BE2C (cell line): ENCODE results near the gene HGD.

Experiments
- DNase-seq: peaks from one replicate; pipeline ENCODE4 v3.0.0-alpha.2; 2020
- H3K27me3 ChIP-seq: fragments of 250-450 bp; sonication (Bioruptor Pico); 2 replicates; pipeline ENCODE4 v1.5.1; 2020; ENCODE audit warnings: mild to moderate bottlenecking
- H3K36me3 ChIP-seq: fragments of 250-450 bp; sonication (Bioruptor Pico); 2 replicates; pipeline ENCODE4 v1.5.1; 2020; ENCODE audit warnings: mild to moderate bottlenecking
- H3K4me1 ChIP-seq: fragments of 250-450 bp; sonication (Bioruptor Pico); 2 replicates; pipeline ENCODE4 v1.5.1; 2020
- H3K4me3 ChIP-seq: 2 replicates; pipeline ENCODE4 v1.5.1; 2011; ENCODE audit warnings: low read depth, low read length
- H3K9me3 ChIP-seq: fragments of 250-450 bp; sonication (Bioruptor Pico); 2 replicates; pipeline ENCODE4 v1.5.1; 2020
- CTCF ChIP-seq: IDR thresholded peaks from 2 replicates; pipeline ENCODE4 v1.5.1; 2012; ENCODE audit warnings: mild to moderate bottlenecking, low read depth, low read length

The HGD gene

GRCh38 chr3:120652896-120653545 is 29.0 kb downstream of the HGD start:
- H3K4me3 ChIP-seq, result no peak overlapping the region
- no peaks in the 10 kb centered on the region for H3K27me3 ChIP-seq
- no peaks in the 10 kb centered on the region for H3K9me3 ChIP-seq
- no peaks in the 10 kb centered on the region for H3K36me3 ChIP-seq
- TF ChIP-seq CTCF, result no peak
- no peak for DNase-seq
- H3K4me1 ChIP-seq, result peaks cover 11% of the 10 kb centered on the region

- Histone ChIP-seq H3K36me3 (no peaks in the 10 kb centered on the region), H3K4me3 (no peak overlapping the region), H3K27me3 (no peaks in the 10 kb centered on the region), H3K9me3 (no peaks in the 10 kb centered on the region), H3K4me1 (peaks cover 11% of the 10 kb centered on the region)
- TF ChIP-seq CTCF, result no peak
- DNase-seq, result peak; percentile 80
These were observed 29.8 kb downstream of the HGD start for GRCh38 chr3:120652281-120652680.

- no peak for TF ChIP-seq CTCF
- Histone ChIP-seq H3K4me3 (no peak overlapping the region), H3K27me3 (no peaks in the 10 kb centered on the region), H3K4me1 (peaks cover 11% of the 10 kb centered on the region), H3K36me3 (no peaks in the 10 kb centered on the region), H3K9me3 (no peaks in the 10 kb centered on the region)
- no peak for DNase-seq
These were observed 31.7 kb downstream of the HGD start for GRCh38 chr3:120650311-120650710.

GRCh38 chr3:120649830-120650233 is 32.2 kb downstream of the HGD start:
- Histone ChIP-seq H3K4me3 (no peak overlapping the region), H3K4me1 (peaks cover 11% of the 10 kb centered on the region), H3K36me3 (no peaks in the 10 kb centered on the region), H3K9me3 (no peaks in the 10 kb centered on the region), H3K27me3 (no peaks in the 10 kb centered on the region)
- no peak for DNase-seq
- TF ChIP-seq CTCF, result no peak

GRCh38 chr3:120648290-120648689 is 33.7 kb downstream of the HGD start:
- no peak for TF ChIP-seq CTCF
- Histone ChIP-seq H3K4me1 (peaks cover 8% of the 10 kb centered on the region), H3K4me3 (no peak overlapping the region), H3K36me3 (no peaks in the 10 kb centered on the region), H3K27me3 (no peaks in the 10 kb centered on the region), H3K9me3 (no peaks in the 10 kb centered on the region)
- DNase-seq, result no peak

- Histone ChIP-seq H3K4me3 (no peak overlapping the region), H3K27me3 (no peaks in the 10 kb centered on the region), H3K4me1 (no peaks in the 10 kb centered on the region), H3K36me3 (no peaks in the 10 kb centered on the region), H3K9me3 (no peaks in the 10 kb centered on the region)
- DNase-seq, result no peak
- no peak for TF ChIP-seq CTCF
These were observed 35.1 kb downstream of the HGD start for GRCh38 chr3:120646771-120647432.
